HG03135 (cell line): ENCODE results near the gene CFAP410.
A peak's percentile ranks its signal among the peaks of the same experiment; 100 is the strongest.

Experiments used
- ATAC-seq: cut with Tn5 transposase; IDR thresholded peaks from one replicate; pipeline ENCODE4 v1.9.1; 2021; ENCODE audit warnings: mild to moderate bottlenecking, moderate library complexity; ENCODE audit not compliant: unreplicated experiment

The CFAP410 gene

GRCh38 chr21:44338971-44339910 is at the start of gene CFAP410:
Gene CFAP410, minus strand, starts transcription at chr21:44339390. Its CDS starts 196 bp downstream, at chr21:44339194.
- ATAC-seq: peak; percentile 83

GRCh38 chr21:44384968-44385367 is 45.8 kb upstream of the CFAP410 start:
- ATAC-seq: no peak

GRCh38 chr21:44383216-44383615 is 44.0 kb upstream of the CFAP410 start:
- no peak for ATAC-seq

GRCh38 chr21:44382536-44382935 is 43.3 kb upstream of the CFAP410 start:
- ATAC-seq: no peak

GRCh38 chr21:44381874-44382273 is 42.7 kb upstream of the CFAP410 start:
- no peak for ATAC-seq

GRCh38 chr21:44380876-44381275 is 41.7 kb upstream of the CFAP410 start:
- no peak for ATAC-seq

GRCh38 chr21:44379991-44380865 is 41.0 kb upstream of the CFAP410 start:
- ATAC-seq: no peak

GRCh38 chr21:44379515-44379848 is 40.3 kb upstream of the CFAP410 start:
- ATAC-seq: no peak

- ATAC-seq: no peak
These were observed 39.7 kb upstream of the CFAP410 start for GRCh38 chr21:44378646-44379514.

- no peak for ATAC-seq
These were observed 38.9 kb upstream of the CFAP410 start for GRCh38 chr21:44377922-44378645.

GRCh38 chr21:44377201-44377921 is 38.2 kb upstream of the CFAP410 start:
- no peak for ATAC-seq

- no peak for ATAC-seq
These were observed 37.4 kb upstream of the CFAP410 start for GRCh38 chr21:44376606-44377005.

- no peak for ATAC-seq
These were observed 36.6 kb upstream of the CFAP410 start for GRCh38 chr21:44375761-44376241.

- no peak for ATAC-seq
These were observed 36.1 kb upstream of the CFAP410 start for GRCh38 chr21:44375281-44375651.

GRCh38 chr21:44374601-44375280 is 35.6 kb upstream of the CFAP410 start:
- no peak for ATAC-seq

- no peak for ATAC-seq
These were observed 33.4 kb upstream of the CFAP410 start for GRCh38 chr21:44372616-44373015.

GRCh38 chr21:44371596-44371995 is 32.4 kb upstream of the CFAP410 start:
- ATAC-seq: no peak

- ATAC-seq: no peak
These were observed 31.7 kb upstream of the CFAP410 start for GRCh38 chr21:44370786-44371410.
